GM18873 (cell line): ENCODE measurements around the gene GSTK1.
"Not testable (repeated sequence)": the region's sequence is repeated elsewhere in the genome, so short reads cannot be mapped to it uniquely, and the experiment has no call there.

ENCODE experiments used
- ATAC-seq: cut with Tn5 transposase; IDR thresholded peaks from one replicate; pipeline ENCODE4 v1.9.1; 2021; ENCODE audit warnings: mild to moderate bottlenecking, moderate library complexity, moderate number of reproducible peaks; ENCODE audit not compliant: unreplicated experiment, low FRiP score

Gene GSTK1

DNA sequence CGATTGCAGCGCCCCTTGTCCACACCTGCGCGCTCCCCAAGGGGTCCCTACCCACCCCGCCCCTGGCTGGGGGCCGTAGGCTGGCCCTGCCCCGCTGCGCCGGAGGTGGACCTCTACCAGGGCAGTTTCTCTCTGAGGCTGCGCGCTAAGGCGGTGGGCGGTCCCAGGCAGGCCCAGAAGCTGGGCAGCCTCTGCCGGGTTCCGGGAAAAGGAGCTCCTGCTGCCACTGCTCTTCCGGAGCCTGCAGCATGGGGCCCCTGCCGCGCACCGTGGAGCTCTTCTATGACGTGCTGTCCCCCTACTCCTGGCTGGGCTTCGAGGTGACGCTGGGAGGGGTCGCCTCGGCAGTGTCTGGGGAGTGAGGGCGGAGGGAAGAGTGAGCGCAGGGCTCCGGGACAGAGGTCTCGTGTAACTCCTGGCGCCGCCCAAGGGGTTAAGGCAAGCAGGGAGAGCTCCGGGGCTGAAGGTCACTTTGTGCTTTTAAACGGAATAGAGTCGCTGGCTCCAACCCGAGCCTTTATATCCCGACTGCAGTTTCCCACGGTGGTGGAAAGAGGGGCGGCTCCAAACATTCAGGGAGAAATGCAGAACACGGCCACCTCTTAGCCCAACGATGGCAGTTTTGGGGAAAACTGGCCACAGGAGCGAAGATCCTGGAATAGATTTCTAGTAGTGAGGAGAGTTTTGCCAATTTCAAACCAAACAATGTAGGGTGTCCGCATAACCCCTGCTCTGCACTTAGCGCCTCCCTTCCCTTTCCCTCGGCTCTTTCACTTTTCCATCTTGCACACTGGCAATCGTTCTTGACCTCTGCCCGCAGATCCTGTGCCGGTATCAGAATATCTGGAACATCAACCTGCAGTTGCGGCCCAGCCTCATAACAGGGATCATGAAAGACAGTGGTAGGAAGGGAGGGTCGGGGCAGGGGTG, at the start of gene GSTK1:
Gene GSTK1 (plus strand): TSS at position 176 of the 930 bp plus-strand sequence. CDS start 73 bp downstream, at position 249.
- peak; percentile 97 for ATAC-seq

DNA sequence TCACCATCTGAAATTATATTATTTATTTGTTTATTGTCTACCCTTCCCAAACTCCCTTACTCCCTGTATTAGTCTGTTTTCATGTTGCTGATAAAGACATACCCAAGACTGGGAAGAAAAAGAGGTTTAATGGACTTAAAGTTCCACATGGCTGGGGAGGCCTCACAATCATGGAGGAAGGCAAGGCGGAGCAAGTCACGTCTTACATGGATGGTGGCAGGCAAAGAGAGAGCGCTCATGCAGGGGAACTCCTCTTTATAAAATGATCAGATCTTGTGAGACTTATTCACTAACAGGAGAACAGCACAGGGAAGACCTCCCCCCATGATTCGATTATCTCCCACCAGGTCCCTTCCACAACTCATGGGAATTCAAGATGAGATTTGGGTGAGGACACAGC, 49.8 kb upstream of the GSTK1 start:
- not testable (repeated sequence) for ATAC-seq

DNA sequence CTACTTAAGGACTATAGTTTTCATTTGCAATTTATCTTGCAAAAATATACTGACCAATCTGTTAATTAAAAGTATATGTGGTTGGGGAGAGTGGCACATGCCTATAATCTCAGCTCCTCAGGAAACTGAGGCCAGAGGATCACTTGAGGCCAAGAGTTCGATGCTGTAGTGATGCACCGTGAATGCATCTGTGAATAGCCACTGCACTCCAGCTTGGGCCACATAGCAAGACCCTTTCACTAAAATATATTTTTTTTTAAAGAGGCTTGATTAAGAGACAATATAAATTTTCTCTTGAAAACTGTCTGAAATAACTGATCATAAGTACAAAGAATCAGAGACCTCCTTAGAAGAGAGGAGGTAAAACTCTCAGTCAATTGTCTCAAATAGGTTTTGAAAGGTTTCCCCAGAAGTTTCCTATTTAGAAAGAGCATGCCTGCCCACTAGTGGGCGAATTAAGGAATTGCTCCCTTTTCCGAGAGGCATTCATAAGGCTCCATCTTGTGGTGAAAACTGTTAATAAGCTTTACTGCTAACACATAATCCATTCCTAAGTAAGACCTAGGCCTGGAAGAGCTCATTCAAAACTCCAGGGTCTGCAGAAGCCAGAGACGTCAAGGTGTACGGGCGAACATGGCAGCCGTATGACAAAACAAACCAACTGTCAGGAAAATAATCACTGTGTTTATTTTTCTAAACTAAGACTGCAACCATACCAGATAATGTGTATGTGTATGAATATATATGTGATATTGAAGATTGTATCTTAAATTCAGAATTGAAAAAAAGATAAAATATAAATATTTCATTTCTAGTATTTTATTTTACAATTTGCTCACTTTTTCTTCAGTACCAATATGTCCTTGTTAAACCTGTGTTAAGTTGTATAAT, 48.2 kb upstream of the GSTK1 start:
- peak; percentile 90 for ATAC-seq

DNA sequence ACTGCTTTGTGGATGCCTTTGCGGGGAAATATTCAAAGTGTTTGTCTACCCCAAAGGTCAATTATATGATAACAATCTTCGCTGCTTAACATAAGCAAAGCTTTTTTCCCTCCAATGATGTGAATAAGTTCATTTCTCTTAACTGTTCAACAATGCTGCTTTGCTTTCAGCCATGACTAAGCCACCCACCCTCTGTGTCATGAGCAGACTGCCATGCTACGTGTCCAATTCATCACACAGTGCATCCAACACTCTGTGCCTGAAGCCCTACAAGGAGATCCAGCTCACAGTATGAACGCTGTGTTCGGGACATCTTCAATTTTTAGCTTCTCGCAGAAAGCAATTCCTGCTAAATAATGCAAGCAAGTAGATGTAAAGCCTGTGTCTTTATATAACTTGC, 47.1 kb upstream of the GSTK1 start:
- ATAC-seq: no peak

DNA sequence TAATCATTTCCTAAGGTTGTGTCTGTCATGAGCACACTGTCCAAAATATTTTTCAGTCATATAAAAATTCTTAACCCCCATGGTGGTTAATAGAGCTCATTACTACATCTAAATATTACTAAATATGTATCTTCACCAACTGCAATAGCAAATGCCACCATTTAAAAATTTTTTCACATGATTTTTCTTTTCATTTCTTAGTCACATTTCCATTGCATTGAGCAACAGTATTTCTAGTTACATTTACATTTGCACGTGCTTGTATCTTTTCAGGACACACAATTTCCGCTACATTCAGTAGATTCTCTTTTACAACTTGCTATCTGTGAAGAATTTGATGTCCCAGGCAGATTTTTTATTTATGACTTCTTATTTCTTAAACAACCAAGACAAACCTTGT, 46.6 kb upstream of the GSTK1 start:
- ATAC-seq: no peak

DNA sequence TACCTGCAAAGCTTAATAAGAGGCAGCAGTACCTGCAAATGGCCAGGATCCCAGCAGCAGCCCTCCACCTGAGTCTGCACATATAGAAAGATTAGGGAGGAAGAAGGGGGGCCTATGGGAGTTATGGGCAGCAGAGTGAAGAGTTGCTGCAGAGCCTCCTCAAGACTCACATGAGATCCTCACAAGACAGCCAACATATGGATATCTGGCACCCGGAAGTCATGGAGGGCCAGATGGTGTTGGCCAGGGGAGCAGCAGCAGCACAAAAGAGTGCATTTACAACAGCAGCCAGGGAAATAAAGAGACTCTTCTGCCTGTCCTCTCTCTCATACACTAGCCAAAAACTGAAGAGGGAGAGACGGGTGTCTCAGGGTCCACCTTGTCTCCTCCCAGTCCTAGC, 45.4 kb upstream of the GSTK1 start:
- ATAC-seq: no peak

DNA sequence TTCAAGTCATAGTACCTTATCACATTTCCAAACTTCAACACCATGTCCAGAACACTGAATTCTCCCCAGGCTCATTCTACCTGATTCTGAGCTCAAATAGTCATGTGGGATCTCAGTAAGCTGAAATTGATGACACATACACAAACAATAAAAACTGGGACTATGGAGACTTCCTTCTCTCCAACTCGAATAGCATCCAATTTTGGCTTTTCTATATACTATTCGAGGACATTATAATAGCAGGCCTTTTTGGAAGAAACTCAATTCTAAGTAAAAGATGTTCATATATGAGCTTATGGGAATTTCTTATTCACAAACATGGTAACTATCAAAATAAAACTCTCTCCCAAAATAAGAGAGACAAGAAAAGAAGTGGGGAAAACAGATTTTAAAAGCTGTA, 42.0 kb upstream of the GSTK1 start:
- no peak for ATAC-seq

DNA sequence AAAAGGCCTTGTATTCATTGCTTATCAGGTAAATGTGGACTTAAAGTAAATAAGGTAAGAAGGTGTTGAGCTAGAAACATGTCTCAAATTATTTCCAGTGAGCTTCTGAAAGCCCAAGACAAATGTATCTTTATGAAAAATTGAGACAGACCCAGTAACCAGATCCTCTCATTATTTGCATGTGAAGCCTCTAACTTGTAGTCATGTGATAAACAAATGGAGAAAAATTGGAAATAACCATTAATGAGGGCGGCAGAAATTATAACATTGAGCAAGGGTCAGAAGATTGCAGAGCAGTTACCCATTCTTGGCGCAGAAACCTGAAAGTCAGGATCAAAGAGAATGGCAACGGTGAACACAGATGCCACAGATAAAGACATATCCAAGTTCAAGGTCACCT, 41.5 kb upstream of the GSTK1 start, which contains the start of gene TAS2R40:
Gene TAS2R40 (plus strand): TSS at position 301 of the 400 bp plus-strand sequence. CDS start 42 bp downstream, at position 343.
- no peak for ATAC-seq

DNA sequence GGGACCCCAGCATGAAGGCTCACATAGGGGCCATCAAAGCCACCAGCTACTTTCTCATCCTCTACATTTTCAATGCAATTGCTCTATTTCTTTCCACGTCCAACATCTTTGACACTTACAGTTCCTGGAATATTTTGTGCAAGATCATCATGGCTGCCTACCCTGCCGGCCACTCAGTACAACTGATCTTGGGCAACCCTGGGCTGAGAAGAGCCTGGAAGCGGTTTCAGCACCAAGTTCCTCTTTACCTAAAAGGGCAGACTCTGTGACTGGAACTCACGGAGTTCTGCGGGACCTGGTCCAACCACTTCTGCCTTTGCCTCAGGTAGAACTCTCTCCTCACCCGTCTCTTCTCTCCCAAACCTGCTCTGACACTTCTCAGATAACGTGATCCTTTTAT, 40.5 kb upstream of the GSTK1 start:
- ATAC-seq: no peak

DNA sequence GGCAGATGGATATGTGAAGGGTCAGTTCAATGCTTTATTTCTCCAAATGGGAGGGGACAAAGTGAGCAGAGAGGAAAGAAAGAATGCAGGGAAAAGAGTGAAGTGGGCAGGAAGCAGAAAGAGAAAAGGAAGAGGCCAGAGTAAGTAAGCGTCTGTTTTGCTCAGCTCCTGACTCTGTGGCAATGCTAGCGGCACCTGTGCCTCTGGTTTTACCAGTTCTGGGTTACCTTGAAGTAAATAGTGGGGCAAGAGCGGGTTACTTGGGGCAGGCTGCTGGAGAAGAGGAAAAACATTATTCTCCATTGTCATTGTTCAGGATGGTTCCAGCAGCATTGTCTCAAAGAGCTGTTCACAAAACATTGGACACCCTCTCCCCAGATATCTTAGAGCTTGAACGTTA, 39.5 kb upstream of the GSTK1 start:
- ATAC-seq: no peak

DNA sequence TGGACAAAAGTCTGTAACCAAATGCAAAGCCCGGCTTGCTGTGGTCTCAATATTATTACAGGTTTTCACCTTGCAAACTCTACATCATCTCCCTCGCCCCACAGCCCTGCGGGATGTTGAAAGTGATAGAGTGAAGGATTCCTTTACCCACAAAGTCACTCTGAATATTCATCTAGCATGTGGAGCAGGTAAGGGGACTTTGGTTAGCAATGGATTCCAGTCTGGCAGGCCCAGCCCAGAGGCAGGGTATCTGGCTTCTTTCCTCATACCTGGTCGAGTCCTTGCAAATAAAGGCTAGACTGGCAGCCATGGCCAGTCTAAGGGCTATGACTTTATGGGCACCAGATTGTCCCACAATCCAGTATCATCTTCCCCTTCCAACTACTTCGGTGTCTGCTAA, 38.2 kb upstream of the GSTK1 start:
- no peak for ATAC-seq

DNA sequence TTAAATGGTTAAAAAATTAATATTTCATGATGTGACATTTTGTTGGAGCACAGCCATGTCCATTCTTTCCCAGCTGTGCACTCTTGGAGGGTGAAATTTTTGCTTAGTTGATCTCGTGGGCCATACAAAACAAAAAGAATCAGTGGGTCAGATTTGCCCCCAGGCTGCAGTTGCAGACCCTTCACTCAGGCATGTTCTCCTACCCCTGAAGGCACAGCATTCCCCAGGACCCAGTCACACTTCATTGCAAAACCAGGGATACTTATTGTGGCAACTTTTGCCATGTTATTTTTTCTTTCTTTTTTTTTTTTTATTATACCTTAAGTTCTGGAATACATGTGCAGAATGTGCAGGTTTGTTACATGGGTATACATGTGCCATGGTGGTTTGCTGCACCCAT, 35.4 kb upstream of the GSTK1 start:
- ATAC-seq: no peak

DNA sequence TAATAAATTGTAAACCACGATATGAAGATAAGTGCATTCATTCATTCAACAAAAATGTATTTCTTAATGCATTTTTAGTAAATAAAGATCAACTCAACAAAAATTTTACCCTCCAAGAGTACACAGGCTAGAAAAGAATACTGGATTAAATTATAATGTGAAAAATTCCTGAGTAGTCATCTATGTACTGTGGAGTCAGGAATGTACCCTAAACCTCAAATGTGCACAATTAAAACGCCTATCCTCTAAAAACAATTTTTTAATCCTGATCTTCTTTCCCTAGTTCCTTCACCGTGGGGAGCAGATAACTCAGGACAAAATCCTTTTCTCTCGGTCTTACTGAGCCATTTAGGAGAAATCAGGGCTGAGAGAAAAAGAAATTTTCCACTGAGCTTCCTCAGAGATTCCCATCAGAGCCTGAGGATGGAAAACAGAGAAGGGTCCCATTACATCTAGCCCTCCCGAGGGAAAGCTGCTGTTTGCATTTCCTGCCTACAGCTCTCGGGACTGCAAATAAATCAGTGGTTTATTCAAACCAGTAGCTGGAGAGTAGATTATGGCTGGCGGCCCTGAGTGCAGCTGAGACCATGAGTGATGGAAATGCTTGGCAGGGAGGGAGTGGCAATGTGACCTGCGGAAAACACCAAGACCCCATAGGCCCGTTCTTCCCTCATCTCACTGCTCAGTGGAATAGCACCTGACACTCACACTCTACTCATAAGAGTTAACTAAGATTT, 34.0 kb upstream of the GSTK1 start:
- ATAC-seq: no peak

DNA sequence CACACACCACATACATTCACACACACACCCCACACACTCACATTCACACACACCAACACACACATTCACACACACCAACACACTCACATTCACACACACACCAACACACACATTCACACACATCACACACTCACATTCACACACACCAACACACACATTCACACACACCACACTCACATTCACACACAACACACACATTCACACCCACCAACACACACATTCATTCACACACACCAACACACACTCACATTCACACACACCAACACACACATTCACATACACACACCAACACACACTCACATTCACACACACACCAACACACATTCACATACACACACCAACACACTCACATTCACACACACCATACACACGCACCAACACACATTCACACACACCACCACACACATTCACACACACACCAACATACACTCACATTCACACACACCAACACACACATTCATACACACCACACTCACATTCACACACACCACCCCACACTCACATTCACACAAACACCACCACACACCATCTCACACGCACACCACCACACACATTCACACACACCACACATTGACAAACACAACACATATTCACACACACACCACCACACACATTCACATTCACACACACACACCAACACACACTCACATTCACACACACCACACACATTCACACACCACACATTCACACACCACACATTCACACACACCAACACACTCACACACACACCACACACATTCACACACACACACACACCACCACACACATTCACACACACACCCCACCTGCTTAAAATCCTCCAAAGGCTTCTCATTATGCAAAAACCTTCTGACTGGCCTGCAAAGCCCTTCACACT, 32.4 kb upstream of the GSTK1 start:
- ATAC-seq: no peak

DNA sequence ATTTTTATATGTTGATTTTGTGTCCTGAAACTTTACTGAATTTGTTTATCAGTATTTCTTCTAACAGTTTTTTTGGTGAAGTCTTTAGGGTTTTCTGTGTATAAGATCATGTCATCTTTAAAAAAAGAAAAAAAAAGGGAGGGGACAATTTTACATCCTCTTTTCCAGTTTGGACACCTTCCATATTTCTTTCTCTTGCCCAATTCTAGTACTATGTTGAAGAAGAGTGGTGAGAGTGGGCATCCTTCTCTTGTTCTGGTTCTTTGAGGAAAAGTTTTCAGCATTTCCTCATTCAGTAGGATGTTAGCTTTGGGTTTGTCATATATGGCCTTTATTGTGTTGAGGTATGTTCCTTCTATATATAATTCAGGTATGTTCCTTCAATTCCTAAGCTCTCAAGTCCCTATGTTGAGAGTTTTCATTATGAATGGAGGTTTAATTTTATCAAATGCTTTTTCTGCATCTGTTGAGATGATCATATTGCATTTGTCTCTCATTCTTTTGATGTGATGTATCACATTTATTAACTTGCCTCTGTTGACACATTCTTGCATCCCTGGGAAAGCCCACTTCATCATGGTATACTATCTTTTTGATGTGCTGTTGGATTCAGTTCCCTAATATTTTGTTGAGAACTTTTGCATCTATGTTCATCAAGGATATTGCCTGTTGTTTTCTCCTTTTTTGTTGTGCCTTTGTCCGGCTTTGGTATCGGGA, 29.3 kb upstream of the GSTK1 start:
- ATAC-seq: no peak

DNA sequence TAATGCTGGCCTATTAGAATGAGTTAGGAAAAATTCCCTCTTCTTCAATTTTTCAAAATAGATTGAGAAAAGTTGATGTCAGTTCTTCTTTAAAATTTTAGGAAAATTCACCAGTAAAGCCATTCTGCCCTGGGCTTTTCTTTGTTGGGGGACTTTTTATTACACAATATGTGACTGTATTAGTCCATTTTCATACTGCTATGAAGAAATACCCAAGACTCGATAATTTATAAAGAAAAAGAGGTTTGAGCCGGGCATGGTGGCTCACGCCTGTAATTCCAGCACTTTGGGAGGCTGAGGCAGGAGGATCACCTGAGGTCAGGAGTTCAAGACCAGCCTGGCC, 28.7 kb upstream of the GSTK1 start:
- ATAC-seq: no peak

DNA sequence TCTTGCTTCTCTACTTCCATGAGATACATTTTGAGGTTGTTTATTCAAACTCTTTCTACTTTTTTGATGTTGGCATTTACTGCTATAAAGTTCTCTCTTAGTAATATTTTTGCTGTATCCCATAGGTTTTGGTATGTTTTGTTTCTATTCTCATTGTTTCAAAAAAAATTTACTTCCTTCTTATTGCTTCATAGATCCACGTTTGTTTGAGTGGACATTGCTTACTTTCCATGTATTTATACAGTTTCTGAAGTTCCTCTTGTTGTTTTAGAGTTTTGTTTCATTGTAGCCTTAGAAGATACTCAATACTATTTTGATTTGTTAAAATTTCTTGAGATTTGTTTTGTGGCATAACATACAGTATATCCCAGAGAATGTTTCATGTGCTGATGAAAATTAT, 27.7 kb upstream of the GSTK1 start:
- no peak for ATAC-seq

DNA sequence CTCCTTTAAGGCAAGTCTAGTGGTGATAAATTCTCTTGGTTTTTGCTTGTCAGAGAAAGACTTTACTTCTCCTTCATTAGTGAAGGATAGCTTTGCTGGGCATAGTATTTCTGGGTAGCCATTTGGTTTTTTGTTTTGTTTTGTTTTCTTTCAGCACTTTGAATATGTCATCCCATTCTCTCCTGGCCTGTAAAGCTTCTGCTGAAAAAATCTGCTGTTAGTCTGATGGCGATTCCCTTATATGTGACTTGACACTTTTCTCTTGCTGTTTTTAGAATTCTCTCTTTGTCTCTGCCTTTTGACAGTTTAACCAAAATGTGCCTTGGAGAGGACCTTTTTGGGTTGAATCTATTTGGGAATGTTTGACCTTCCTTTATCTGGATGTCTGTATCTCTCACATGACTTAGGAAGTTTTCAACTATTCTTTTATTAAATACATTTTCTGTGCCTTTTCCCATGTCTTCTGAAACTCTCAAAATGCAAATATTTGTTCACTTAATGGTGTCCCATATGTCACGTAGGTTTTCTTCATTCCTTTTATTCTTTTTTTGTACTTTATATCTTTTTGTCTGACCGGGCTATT, 26.7 kb upstream of the GSTK1 start:
- no peak for ATAC-seq

DNA sequence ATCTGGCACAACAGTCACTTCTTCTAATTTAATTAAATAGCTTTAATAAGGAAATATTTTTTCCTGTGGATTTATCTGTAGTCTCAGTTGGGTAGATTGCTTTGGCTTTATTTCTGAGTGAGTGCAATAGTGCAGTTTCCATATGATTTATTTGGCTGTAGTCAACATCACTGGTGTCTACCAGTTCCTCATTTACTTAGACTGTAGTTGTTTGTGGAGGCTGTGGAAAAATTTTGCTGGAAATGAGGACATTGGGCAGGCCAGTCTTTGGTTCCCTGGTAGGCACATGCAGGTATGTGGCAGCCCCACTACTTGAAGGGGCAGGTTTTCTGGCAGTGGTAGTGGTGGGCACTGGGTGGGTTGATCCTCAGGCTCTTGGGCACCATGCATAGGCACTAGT, 25.9 kb upstream of the GSTK1 start:
- ATAC-seq: no peak
